Posterior cingulate gyrus (tissue), 11 donors: ENCODE results near the gene GRXCR2.
"Not testable (repeated sequence)": the region's sequence is repeated elsewhere in the genome, so short reads cannot be mapped to it uniquely, and the experiment has no call there.

ENCODE experiments used
- DNase-seq, 10 donors: peaks; one replicate each; pipeline versions ENCODE4 v3.0.0 to v3.0.0-alpha.2; 2020 to 2021; ENCODE audit warnings: mixed read lengths in 3 of 10
- intact Hi-C: fragments of 100-400 bp; cut with DNase I; formaldehyde crosslinking; loops from one replicate; pipeline ENCODE4 v1.15.1; 2023

The GRXCR2 gene

GRCh38 chr5:145872914-145873313 is at the start of gene GRXCR2:
Gene GRXCR2, minus strand, starts transcription at chr5:145873014. Its CDS starts 46 bp downstream, at chr5:145872968.
- intact Hi-C loops = no loop called here
- no peak for DNase-seq

GRCh38 chr5:145922059-145922458 is 49.2 kb upstream of the GRXCR2 start:
- intact Hi-C loops = no loop called here
- no peak for DNase-seq

DNA sequence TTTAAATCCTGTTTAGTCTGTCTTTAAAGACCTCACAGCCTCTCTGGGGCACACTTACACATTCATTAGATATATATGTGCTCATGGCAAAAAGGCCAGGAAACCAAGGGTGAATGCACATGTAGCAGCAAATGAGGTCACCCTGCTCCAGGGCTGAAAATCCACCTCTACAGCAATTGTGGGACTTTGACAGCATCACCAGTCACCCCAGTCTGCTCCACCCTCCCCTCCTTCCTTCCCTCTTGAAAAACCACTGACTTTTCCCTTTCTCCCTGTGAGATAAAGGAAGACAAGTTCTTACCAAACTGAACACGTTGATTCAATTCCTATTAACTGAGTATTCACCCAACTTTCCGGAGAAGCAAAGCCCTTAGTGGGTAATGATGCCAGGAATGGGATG is 48.4 kb upstream of the GRXCR2 start:
- intact Hi-C loops = no loop called here
- DNase-seq = no peak

DNA sequence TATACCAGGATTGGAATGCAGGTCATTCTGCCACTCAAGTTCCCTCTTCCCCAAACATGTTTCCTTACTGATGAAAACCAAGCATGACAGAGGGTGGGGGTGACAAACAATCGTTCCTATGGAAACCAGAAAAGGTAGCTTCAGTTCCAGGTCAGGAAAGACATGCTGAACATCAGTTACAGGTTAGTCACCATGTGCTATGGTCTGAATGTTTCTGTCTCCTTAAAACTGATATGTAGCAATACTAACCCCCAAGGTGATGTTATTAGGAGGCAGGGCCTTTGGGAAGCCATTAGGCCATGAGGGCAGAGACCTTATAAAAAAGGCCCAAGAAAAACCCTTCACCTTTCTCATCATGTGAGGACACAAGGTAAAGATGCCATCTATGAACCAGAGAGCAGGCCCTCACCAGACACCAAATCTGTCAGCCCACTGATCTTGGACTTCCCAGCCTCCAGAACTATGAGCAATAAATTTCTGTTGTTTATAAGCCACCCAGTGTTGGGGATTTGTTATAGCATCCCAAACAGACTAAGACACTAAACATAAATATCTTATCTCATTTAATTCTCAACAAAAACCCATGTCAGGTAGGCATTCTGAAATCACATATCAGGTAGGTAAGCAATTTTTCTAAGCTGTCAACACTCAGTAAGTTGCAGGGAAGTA is 47.9 kb upstream of the GRXCR2 start:
- intact Hi-C loops = no loop called here
- DNase-seq = no peak

DNA sequence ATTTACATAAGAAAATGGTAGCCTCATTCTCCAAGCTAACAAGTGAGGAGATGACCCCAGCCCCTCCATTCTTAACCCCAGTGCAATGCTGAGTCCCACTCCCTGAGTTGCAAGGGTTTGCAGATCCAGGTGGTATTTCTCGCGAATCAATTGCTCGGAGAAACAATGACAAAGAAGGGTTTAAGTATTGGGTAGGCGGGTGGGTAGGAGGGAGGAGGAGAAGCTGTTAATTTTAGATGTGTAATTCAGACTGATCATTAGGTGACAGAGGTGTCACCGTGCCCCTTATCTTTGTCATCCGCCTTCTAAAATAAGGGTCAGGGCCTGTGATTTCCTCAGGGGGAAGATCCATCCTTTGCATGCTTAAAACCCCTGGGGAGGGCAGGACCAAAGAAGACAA is 46.6 kb upstream of the GRXCR2 start:
- no peak for DNase-seq
- intact Hi-C loops = no loop called here

DNA sequence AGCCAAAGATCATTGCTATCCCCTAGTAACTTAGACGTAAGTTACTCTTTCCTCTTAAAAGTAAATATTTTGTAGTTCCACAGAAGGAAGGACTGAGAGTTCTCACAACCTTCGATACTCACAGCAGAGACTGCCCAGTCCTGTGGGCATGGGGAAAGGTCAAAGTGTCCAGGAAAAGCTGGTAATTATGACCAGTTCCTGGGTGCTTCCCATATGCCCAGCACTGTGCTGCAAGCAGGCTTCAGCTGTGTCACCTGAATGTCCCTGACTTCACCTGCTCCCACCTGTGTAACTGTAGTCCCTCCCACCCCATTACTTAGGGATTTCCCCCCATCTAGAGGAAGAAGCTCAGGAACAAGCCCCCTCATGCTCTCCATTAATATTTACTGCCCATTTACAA is 45.6 kb upstream of the GRXCR2 start:
- DNase-seq = no peak
- intact Hi-C loops = no loop called here

GRCh38 chr5:145917288-145917687 is 44.5 kb upstream of the GRXCR2 start:
- intact Hi-C loops = no loop called here

DNA sequence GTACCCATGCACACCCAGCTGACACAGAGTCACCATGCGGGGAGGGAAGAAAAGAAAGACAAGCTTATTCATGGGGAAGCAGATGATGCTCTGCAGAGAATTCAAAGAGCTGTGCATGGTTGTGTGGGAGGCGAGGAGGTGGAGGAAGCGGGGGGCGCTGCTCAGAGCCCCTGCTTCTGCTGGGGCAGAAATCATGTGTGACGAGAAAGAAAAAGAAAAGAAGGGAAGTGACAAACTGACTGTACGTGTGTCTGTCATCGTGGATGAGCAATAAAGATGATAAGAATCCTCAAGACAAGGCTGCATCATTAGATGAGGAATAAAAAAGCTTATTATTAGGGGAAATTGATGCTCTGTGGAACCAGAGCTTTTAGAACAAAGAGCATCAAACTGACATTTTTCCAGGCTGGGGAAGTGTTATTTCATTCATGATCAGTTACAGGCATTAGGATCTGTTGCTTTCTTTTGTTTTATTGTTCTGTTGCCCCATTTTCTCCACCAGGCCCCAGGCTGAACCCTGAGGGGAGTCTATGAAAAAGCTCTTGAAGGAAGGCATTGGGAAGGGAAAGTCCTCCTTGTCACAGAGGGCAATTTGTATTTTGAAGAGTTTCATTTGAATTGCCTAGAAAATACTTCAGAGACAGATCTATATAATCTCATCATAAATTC is 43.3 kb upstream of the GRXCR2 start:
- peak in 1 of 10 donors; percentile 57 for DNase-seq
- intact Hi-C loops = no loop called here

More at GRCh38 chr5:145917288-145917687, 44.5 kb upstream of the GRXCR2 start:
- no peak for DNase-seq

DNA sequence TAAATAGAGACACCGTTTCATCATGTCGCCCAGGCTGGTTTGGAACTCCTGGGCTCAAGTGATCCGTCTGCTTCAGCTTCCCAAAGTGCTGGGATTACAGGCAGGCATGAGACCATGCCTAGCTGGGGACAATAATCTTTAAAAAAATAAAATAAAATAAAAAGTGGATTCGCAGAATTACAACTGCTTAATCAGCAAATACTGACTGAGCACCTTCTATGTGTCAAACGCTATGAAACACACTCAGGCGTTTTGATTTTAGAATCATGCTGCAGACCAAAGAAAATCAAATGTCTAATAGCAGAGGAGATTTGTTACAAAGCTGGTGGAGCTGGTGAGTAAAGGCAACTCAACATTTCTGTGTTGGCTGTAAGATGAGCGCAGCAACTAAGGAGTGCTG is 40.9 kb upstream of the GRXCR2 start:
- intact Hi-C loops = no loop called here
- DNase-seq = no peak

DNA sequence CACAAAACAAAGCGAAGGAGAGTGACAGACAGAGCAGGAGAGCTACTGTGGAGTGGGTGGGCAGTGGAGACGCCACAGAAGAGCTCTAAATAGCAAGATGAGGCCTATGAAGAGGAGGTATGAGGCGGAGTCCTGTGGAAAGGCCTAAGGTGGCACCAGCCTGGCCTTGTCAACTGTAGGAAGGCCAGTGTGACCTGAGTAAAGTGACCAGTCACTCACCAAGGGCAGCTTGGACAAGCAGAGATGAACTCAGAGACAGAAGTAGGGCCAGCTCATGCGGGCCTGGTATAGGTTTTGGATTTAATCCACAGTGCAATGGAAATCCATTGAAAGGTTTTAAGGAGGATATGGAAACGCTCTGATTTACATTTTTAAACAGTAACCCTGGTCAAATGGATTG is 39.8 kb upstream of the GRXCR2 start:
- intact Hi-C loops = no loop called here
- no peak for DNase-seq

- intact Hi-C loops = no loop called here
- DNase-seq = no peak
Observed at GRCh38 chr5:145912019-145912418, 39.2 kb upstream of the GRXCR2 start.

DNA sequence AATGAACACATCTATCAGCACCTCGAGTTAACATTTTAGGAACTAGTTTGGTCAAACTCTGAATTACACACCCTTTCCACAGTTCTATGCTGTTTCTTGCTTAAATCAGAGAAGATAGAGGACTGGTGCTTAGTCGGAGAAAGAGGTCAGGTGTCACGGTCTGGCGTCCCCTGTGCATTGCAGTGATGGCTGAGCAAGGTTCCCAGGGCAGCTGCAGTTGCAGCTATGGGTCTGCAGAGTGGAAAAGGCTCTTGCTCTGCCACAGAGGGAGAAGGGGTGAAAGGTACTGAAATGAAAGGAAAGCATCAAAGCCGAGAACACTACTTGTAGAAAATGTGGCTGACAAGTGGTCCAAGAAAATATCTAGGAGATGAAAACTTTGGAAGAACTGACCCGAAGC is 38.4 kb upstream of the GRXCR2 start:
- DNase-seq = peak in 1 of 10 donors; percentile 61
- intact Hi-C loops = no loop called here

DNA sequence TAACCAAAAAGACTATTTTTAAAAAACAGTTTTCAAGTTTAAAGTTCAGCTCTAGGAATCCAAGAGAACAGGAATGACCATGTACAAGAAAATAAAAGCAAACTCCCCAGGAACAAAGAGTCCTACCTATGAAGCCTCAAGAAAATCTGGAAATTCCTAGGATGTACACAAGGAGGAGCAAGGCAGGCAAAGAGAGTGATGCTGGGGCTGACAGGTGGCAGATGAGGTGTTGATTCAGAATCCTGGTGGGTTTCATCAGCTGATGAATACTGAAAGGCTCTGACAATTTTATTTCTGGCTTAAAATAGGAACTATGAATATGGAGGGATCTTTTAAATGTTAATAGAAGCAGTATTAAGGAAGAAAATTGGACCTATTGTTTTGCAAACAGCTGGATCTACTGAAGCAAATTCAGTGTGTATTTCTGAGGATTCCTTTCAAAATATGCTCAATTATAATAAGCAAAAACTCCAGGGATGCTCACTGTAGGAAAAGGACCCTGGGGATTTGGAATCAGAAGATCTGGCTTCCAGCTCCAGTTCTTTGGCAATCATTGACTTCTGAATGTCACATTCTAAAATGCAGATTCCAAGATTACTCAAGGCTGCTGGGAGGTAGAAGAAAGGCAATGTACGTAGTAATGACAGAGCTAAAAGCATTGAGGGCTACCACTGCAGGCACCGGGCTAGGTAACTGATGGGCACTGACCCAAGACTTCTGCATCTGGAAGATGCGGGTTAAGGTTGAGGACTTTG is 35.6 kb upstream of the GRXCR2 start:
- intact Hi-C loops = no loop called here

DNA sequence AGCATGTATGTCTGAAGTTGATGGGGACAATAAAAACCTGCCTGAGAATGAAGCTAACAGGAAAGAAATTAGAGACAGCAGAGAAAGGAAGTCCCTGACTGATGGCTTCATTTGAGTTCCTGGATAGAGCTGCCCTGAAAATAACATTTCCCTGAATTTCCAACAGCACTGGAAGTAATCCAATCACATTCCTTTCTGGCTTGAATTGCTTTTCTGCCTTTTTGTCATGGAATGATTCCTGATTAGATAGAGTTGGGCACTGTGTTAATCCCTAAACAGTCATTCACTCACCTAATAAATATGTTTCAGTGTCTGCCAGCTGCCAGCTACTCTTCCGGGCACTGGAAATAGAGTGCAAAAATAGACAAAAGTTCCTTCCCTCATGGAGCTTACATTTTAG is 33.6 kb upstream of the GRXCR2 start:
- intact Hi-C loops = no loop called here
- no peak for DNase-seq

More for the DNA sequence above, 35.6 kb upstream of the GRXCR2 start:
- DNase-seq = no peak

GRCh38 chr5:145904743-145905142 is 31.9 kb upstream of the GRXCR2 start:
- no peak for DNase-seq
- intact Hi-C loops = no loop called here

GRCh38 chr5:145903867-145904266 is 31.1 kb upstream of the GRXCR2 start:
- DNase-seq = no peak
- intact Hi-C loops = no loop called here

GRCh38 chr5:145903113-145903512 is 30.3 kb upstream of the GRXCR2 start:
- intact Hi-C loops = no loop called here
- DNase-seq = no peak

DNA sequence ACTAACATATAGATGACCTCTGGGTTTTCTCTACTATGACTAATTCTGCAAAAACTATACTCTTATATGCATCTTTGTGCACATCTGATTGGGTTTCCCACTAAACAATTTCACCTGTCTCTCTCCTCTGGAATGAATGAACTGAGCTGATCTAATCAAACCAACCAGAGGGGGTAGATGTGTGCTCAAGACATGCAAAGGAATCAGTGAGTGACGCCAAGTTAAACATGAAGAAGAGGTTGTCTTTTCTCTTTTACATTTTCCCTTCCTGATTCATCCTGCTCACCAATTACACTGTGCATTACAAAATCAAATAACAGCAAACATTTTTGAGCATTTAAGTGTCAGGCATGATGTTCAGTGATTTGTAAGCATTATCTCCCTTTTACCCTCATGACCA is 29.6 kb upstream of the GRXCR2 start:
- intact Hi-C loops = no loop called here
- no peak for DNase-seq

GRCh38 chr5:145898171-145898570 is 25.4 kb upstream of the GRXCR2 start:
- no peak for DNase-seq
- intact Hi-C loops = no loop called here

- intact Hi-C loops, DNase-seq: not testable (repeated sequence)
Observed at GRCh38 chr5:145891378-145891777, 18.6 kb upstream of the GRXCR2 start.

DNA sequence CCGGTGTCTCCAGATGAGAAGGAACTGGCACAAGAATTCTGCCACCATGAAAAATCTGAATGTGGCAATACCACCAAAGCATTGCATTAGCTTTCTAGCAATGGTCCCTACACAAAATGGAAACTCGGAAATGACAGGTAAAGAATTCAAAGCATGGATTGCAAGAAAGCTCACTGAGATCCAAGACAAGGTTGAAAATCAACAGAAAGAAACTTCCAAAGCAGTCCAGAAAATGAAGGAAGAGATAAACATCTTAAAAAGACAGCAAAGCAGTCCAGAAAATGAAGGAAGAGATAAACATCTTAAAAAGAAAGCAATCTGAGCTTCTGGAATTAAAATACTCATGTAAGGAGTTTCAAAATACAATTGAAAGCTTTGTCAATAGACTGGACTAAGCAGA is 16.8 kb upstream of the GRXCR2 start:
- intact Hi-C loops = no loop called here

More for the DNA sequence above, 16.8 kb upstream of the GRXCR2 start:
- DNase-seq = no peak
